WERI-Rb-1 (cell line): ENCODE data around the gene GOSR1.
"Not testable (repeated sequence)": the region's sequence is repeated elsewhere in the genome, so short reads cannot be mapped to it uniquely, and the experiment has no call there.

Experiments used
- DNase-seq: peaks from one replicate; pipeline ENCODE4 v3.0.0-alpha.2; 2020
- H3K27ac ChIP-seq: fragments of 250-450 bp; sonication (Bioruptor Pico); 2 replicates; pipeline ENCODE4 v1.5.1; 2020; ENCODE audit warnings: mild to moderate bottlenecking, moderate library complexity
- H3K27me3 ChIP-seq: fragments of 250-450 bp; sonication (Bioruptor Pico); 2 replicates; pipeline ENCODE4 v1.5.1; 2021; ENCODE audit warnings: mild to moderate bottlenecking, low read depth, moderate library complexity; ENCODE audit not compliant: insufficient read depth, severe bottlenecking
- H3K36me3 ChIP-seq: fragments of 250-450 bp; sonication (Bioruptor Pico); 2 replicates; pipeline ENCODE4 v1.5.1; 2020; ENCODE audit warnings: mild to moderate bottlenecking, moderate library complexity
- H3K4me3 ChIP-seq: 2 replicates; pipeline ENCODE4 v1.5.1; 2011; ENCODE audit warnings: low read depth, mild to moderate bottlenecking, control low read depth, low read length
- H3K9me3 ChIP-seq: fragments of 250-450 bp; sonication (Bioruptor Pico); 2 replicates; pipeline ENCODE4 v1.5.1; 2021; ENCODE audit warnings: mild to moderate bottlenecking, moderate library complexity; ENCODE audit not compliant: severe bottlenecking
- CTCF ChIP-seq: IDR thresholded peaks from 2 replicates; pipeline ENCODE4 v1.5.1; 2011; ENCODE audit warnings: low read depth, mild to moderate bottlenecking, control low read depth, inconsistent platforms, low read length

The GOSR1 gene

DNA sequence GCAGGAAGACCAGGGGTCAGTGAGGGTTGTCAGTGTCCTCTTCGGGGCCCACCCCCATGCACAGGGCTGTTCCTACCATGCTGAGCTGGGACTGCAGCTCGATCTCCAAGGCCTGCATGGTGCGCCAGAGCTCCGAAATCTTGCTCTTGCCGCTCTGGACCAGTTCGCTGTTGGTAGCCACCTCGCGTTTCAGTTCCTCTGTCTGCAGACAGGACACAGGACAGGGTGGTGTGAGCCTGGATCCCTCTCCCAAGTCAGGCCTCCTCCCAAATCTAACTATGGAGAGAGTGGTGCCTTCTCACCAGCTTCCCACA is 90.9 kb downstream of the GOSR1 start:
- H3K9me3 ChIP-seq = no peaks in the 10 kb centered on the region
- H3K27me3 ChIP-seq = no peaks in the 10 kb centered on the region
- no peak overlapping the region for H3K27ac ChIP-seq
- no peaks in the 10 kb centered on the region for H3K36me3 ChIP-seq
- TF ChIP-seq CTCF = no peak
- no peak for DNase-seq
- H3K4me3 ChIP-seq = no peak overlapping the region

GRCh38 chr17:30569531-30570175 is 92.4 kb downstream of the GOSR1 start:
- H3K27ac ChIP-seq, DNase-seq, H3K4me3 ChIP-seq, H3K9me3 ChIP-seq, H3K27me3 ChIP-seq, H3K36me3 ChIP-seq: not testable (repeated sequence)

DNA sequence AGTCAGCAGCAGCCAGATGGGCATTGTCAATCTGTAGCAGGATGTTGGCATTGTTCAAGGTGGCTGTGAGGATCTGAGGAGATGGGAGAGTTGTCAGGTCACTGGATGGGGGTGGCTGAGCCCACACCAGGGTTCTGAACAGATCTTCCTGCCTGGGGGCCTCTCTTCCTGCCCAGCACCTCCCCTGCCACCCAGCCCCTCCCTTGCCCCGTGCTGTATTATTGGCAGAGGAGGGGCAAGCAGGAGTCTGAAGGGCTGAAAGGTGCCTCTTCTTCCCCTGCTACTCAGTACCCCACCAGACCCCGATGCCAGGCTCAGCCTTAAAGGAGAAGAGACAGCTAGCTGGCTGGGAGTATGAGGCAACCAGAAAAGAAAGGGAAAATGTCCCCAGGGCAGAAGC is 93.0 kb downstream of the GOSR1 start:
- Histone ChIP-seq H3K9me3 (no peaks in the 10 kb centered on the region), H3K27me3 (no peaks in the 10 kb centered on the region), H3K36me3 (no peaks in the 10 kb centered on the region), H3K27ac (no peak overlapping the region), H3K4me3 (no peak overlapping the region)
- no peak for DNase-seq
- TF ChIP-seq CTCF = no peak

- no peak overlapping the region for H3K4me3 ChIP-seq
- no peak for TF ChIP-seq CTCF
- H3K36me3 ChIP-seq = no peaks in the 10 kb centered on the region
- no peaks in the 10 kb centered on the region for H3K9me3 ChIP-seq
- peak; percentile 7 for DNase-seq
- no peaks in the 10 kb centered on the region for H3K27me3 ChIP-seq
- no peak overlapping the region for H3K27ac ChIP-seq
Measured at GRCh38 chr17:30570596-30571265, 93.5 kb downstream of the GOSR1 start.

DNA sequence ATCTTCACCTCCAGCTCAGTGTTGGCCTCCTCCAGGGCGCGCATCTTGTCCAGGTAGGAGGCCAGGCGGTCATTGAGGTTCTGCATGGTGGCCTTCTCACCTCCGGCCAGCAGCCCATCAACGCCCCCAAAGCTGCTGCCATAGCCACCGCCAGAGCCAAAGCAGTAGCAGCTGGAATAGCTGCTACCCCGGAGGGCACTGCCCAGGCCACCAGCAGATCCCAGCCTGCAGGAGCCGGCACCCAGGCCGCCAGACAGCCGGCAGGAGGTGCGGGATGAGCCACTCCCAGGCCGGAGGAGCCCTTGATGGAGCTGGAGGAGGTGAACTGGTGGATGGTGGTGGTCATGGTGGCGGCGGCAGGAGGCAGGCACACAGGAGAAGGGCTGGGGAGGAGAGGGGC is 94.2 kb downstream of the GOSR1 start:
- not testable (repeated sequence) for DNase-seq, H3K4me3 ChIP-seq, H3K9me3 ChIP-seq, H3K27me3 ChIP-seq, H3K27ac ChIP-seq, H3K36me3 ChIP-seq

DNA sequence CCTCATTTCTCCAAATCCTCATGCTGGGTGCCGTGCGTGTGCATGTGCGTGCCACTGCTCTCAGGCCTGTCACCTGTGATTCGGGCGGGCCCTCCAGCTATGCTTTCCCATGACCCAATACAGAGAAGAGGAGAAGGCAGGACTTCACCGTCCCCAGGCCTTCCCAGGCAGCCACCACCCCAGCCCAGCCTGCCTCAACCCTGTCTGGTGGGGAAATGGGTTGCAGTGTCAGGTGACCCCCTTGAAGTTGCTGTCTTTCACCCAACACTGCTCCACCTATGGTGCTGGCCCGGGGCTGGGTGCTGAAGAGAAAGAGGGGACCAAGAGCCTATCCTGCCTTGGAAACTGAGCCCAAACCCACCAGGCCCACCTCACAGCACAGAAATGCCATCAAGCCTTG is 94.7 kb downstream of the GOSR1 start:
- DNase-seq = no peak
- Histone ChIP-seq H3K4me3 (no peak overlapping the region), H3K9me3 (no peaks in the 10 kb centered on the region), H3K27me3 (no peaks in the 10 kb centered on the region), H3K27ac (no peak overlapping the region), H3K36me3 (no peaks in the 10 kb centered on the region)
- no peak for TF ChIP-seq CTCF

GRCh38 chr17:30572651-30573554 is 95.7 kb downstream of the GOSR1 start:
- not testable (repeated sequence) for DNase-seq, H3K27ac ChIP-seq, H3K9me3 ChIP-seq, H3K4me3 ChIP-seq, H3K36me3 ChIP-seq, H3K27me3 ChIP-seq
